Fibroblast of upper back skin (primary cell): ENCODE data around the gene FHIP1B.

Experiments
- DNase-seq: peaks from one replicate; pipeline ENCODE4 v3.0.0-alpha.2; 2013

FHIP1B gene

DNA sequence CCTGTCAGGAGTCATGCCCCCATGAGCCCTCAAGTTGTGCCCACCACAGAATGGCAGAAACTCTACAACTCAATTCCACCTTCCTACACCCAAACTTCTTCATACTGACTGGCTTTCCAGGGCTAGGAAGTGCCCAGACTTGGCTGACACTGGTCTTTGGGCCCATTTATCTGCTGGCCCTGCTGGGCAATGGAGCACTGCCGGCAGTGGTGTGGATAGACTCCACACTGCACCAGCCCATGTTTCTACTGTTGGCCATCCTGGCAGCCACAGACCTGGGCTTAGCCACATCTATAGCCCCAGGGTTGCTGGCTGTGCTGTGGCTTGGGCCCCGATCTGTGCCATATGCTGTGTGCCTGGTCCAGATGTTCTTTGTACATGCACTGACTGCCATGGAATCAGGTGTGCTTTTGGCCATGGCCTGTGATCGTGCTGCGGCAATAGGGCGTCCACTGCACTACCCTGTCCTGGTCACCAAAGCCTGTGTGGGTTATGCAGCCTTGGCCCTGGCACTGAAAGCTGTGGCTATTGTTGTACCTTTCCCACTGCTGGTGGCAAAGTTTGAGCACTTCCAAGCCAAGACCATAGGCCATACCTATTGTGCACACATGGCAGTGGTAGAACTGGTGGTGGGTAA is 35.1 kb downstream of the FHIP1B start, which contains the start of gene OR52W1:
Gene OR52W1 (plus strand): TSS at position 51 of the 637 bp plus-strand sequence. CDS start 0 bp downstream, at position 51.
- no peak for DNase-seq

DNA sequence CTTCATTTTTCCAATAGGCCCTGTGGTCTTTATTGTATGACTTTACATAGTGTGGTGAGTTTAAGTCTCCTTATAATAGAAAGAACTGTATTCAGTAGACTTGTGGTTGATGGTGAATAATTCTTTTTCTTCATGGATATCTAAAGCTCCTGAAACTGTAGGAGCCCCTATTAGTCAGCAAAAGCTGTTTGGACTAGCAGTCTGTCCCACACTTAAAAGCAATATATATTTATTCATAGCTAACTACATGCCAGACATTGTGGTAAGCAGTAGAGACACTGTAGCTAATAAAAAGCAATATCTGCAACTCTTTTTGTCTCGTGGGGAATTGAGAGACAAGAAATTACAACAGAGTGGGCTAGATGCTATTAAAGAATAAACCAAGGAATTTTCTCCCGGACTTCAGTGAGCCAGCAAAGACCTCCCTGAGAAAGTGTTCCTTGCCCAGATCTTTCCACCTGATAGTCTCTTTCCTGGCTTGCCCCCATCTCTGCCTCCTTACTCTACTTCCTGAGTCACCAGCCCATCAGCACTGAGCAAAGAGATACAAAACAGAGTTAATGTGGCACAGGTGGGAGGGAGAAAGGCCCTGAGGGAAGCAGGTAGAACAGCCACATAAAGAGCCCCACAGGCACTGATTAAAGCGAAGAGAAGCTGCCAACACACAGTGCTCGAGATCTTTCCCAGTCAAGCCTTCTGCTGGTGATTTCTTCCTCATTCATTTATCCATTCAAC is 36.8 kb downstream of the FHIP1B start:
- DNase-seq: peak; percentile 41

DNA sequence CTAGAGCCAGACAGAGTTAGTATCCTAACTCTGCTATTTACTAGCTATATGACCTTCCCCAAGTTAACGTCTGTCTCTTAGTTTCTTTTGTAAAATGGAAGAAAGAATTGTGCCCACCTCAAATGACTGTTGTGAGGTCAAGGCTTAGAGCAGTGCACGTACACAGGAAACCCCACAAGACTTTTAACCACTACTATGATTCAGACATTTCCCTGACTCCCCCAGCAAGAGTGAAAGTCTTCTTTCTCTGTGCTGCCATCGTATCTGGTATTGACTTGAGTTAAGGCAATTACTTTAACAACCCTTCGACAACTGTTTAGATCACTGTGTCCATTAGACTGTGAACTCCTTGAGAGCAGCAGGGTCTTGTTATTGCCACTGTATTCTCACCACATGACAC is 38.0 kb downstream of the FHIP1B start:
- DNase-seq: no peak

- DNase-seq: no peak
Measured at GRCh38 chr11:6194065-6194581, 40.3 kb downstream of the FHIP1B start.

- DNase-seq: no peak
Measured at GRCh38 chr11:6191742-6192141, 42.7 kb downstream of the FHIP1B start.

- DNase-seq: no peak
Measured at GRCh38 chr11:6175440-6175839, 59.0 kb downstream of the FHIP1B start.

- DNase-seq: no peak
Measured at GRCh38 chr11:6170226-6170625, 64.2 kb downstream of the FHIP1B start, which contains the start of gene OR52B2. TSS of gene OR52B2 (minus strand) at chr11:6170326. CDS start at chr11:6170326, 0 bp downstream.
